Nephron (organoid): Measurements from ENCODE around the gene AFF1.
A peak's percentile ranks its signal among the peaks of the same experiment; 100 is the strongest.

Experiments used
- H3K27ac Mint-ChIP-seq, 3 experiments: 2 replicates each; pipeline ENCODE4 v1.8.0; 2020; ENCODE audit warnings: mixed read lengths in 3 of 3, mild to moderate bottlenecking in 2 of 3, moderate library complexity in 1 of 3
- H3K27me3 Mint-ChIP-seq: 2 replicates; pipeline ENCODE4 v1.8.0; 2021; ENCODE audit warnings: low read depth, mild to moderate bottlenecking, moderate library complexity, mixed read lengths
- H3K36me3 Mint-ChIP-seq: 2 replicates; pipeline ENCODE4 v1.8.0; 2020; ENCODE audit warnings: low read depth, mixed read lengths
- H3K4me1 Mint-ChIP-seq: 2 replicates; pipeline ENCODE4 v1.8.0; 2020; ENCODE audit warnings: mixed read lengths
- H3K4me3 Mint-ChIP-seq, 3 experiments: 2 replicates each; pipeline ENCODE4 v1.8.0; 2020; ENCODE audit warnings: mild to moderate bottlenecking in 3 of 3, mixed read lengths in 3 of 3, moderate library complexity in 2 of 3
- H3K9me3 Mint-ChIP-seq: 2 replicates; pipeline ENCODE4 v1.8.0; 2020; ENCODE audit warnings: mixed read lengths
- CTCF ChIP-seq, 3 experiments: fragments of 200-600 bp; sonication (generic); IDR thresholded peaks; one replicate each; pipeline ENCODE4 v1.5.0; 2021; ENCODE audit warnings: antibody characterized with exemption in 3 of 3; ENCODE audit not compliant: unreplicated experiment in 3 of 3

The AFF1 gene

GRCh38 chr4:87054900-87055299 lies 120.1 kb downstream of the AFF1 start:
- peak overlapping the region in 1 of 3 experiments; percentile 15 for H3K27ac Mint-ChIP-seq
- no peak overlapping the region for H3K4me3 Mint-ChIP-seq
- no peaks in the 10 kb centered on the region for H3K9me3 Mint-ChIP-seq
- H3K4me1 Mint-ChIP-seq: peaks cover 30% of the 10 kb centered on the region
- peaks cover 3% of the 10 kb centered on the region for H3K27me3 Mint-ChIP-seq
- H3K36me3 Mint-ChIP-seq: peaks cover 45% of the 10 kb centered on the region
- TF ChIP-seq CTCF (IDR thresholded peaks at IDR 0.05; ENCODE audit: unreplicated experiment in 3 of 3): no peak

GRCh38 chr4:87055311-87055710 lies 120.5 kb downstream of the AFF1 start:
- Mint-ChIP-seq H3K4me1 (peaks cover 30% of the 10 kb centered on the region), H3K36me3 (peaks cover 41% of the 10 kb centered on the region), H3K27me3 (peaks cover 3% of the 10 kb centered on the region), H3K27ac (peak overlapping the region in 2 of 3 experiments; percentile 15 to 20), H3K9me3 (no peaks in the 10 kb centered on the region), H3K4me3 (no peak overlapping the region)
- TF ChIP-seq CTCF (IDR thresholded peaks at IDR 0.05; ENCODE audit: unreplicated experiment in 3 of 3): no peak

- Mint-ChIP-seq H3K4me3 (no peak overlapping the region), H3K27ac (no peak overlapping the region), H3K9me3 (no peaks in the 10 kb centered on the region), H3K4me1 (peaks cover 30% of the 10 kb centered on the region), H3K27me3 (peaks cover 3% of the 10 kb centered on the region), H3K36me3 (peaks cover 37% of the 10 kb centered on the region)
- no peak for TF ChIP-seq CTCF (IDR thresholded peaks at IDR 0.05; ENCODE audit: unreplicated experiment in 3 of 3)
Measured at GRCh38 chr4:87056881-87057280, 122.1 kb downstream of the AFF1 start.

GRCh38 chr4:87057835-87058355 lies 123.1 kb downstream of the AFF1 start:
- Mint-ChIP-seq H3K36me3 (peaks cover 33% of the 10 kb centered on the region), H3K27ac (no peak overlapping the region), H3K9me3 (no peaks in the 10 kb centered on the region), H3K4me3 (no peak overlapping the region), H3K27me3 (peaks cover 3% of the 10 kb centered on the region), H3K4me1 (peaks cover 30% of the 10 kb centered on the region)
- no peak for TF ChIP-seq CTCF (IDR thresholded peaks at IDR 0.05; ENCODE audit: unreplicated experiment in 3 of 3)

GRCh38 chr4:87058356-87059073 lies 123.7 kb downstream of the AFF1 start:
- peaks cover 29% of the 10 kb centered on the region for H3K36me3 Mint-ChIP-seq
- TF ChIP-seq CTCF (IDR thresholded peaks at IDR 0.05; ENCODE audit: unreplicated experiment in 3 of 3): peak in 2 of 3 experiments; percentile 15 to 27
- peak overlapping the region; percentile 3 to 24 (median 3) for H3K27ac Mint-ChIP-seq
- H3K4me1 Mint-ChIP-seq: peaks cover 28% of the 10 kb centered on the region
- peaks cover under 1% of the 10 kb centered on the region for H3K27me3 Mint-ChIP-seq
- no peak overlapping the region for H3K4me3 Mint-ChIP-seq
- H3K9me3 Mint-ChIP-seq: no peaks in the 10 kb centered on the region

GRCh38 chr4:87060957-87061356 lies 126.1 kb downstream of the AFF1 start:
- Mint-ChIP-seq H3K9me3 (no peaks in the 10 kb centered on the region), H3K4me1 (peaks cover 10% of the 10 kb centered on the region), H3K36me3 (peaks cover 44% of the 10 kb centered on the region), H3K27ac (peak overlapping the region in 1 of 3 experiments; percentile 17), H3K4me3 (no peak overlapping the region), H3K27me3 (no peaks in the 10 kb centered on the region)
- no peak for TF ChIP-seq CTCF (IDR thresholded peaks at IDR 0.05; ENCODE audit: unreplicated experiment in 3 of 3)
